B cell (primary cell): ENCODE measurements around the gene EDAR. TPM values are rescaled to one million over a fixed set of nuclear protein-coding genes. Genes with fewer than 3 reads are reported as not detected.

Source experiments
- ATAC-seq: fragments of 200-7000 bp; cut with Tn5 transposase; one replicate; pipeline ENCODE4 v1.10.0; 2021; ENCODE audit warnings: low read depth, mild to moderate bottlenecking, moderate number of reproducible peaks, moderate library complexity
- CTCF ChIA-PET: fragments of 350-600 bp; sonication (Branson Sonifier 250); formaldehyde crosslinking; loops from one replicate; lab custom pipeline; 2021; ENCODE audit warnings: antibody characterized with exemption, inconsistent platforms; lab: Charles Lee
- POLR2A ChIA-PET: fragments of 350-600 bp; sonication (Branson Sonifier 250); formaldehyde crosslinking; loops from one replicate; lab custom pipeline; 2021; ENCODE audit warnings: antibody characterized with exemption; lab: Charles Lee
- DNase-seq: peaks from one replicate; pipeline ENCODE4 v3.0.0; 2013
- H2AFZ ChIP-seq: 2 replicates; pipeline ENCODE4 v1.6.1; 2012; ENCODE audit warnings: mild to moderate bottlenecking, low read depth, low read length; ENCODE audit not compliant: insufficient read depth, poor library complexity, severe bottlenecking
- H3K27ac ChIP-seq, 2 donors: 1 replicate in 1 of 2; 2 replicates in 1 of 2; pipeline ENCODE4 v1.5.1; 2012 to 2013; ENCODE audit warnings: low read length in 2 of 2, mild to moderate bottlenecking in 2 of 2, moderate library complexity in 1 of 2
- H3K27me3 ChIP-seq, 4 experiments: fragments of 200-600 bp in 1 of 4; sonication (generic) in 1 of 4; replicated peaks in 1 of 4; 1 replicate in 2 of 4; 2 replicates in 2 of 4; pipeline versions ENCODE4 v1.6.1 to v1.7.0; 2013 to 2016; ENCODE audit warnings: low read length in 3 of 4, mild to moderate bottlenecking in 2 of 4, mixed read lengths in 1 of 4, moderate library complexity in 1 of 4; ENCODE audit not compliant: insufficient read depth in 4 of 4, control insufficient read depth in 3 of 4; ENCODE audit errors: control extremely low read depth in 1 of 4
- H3K36me3 ChIP-seq, 2 experiments: replicated peaks in 1 of 2; 1 replicate in 1 of 2; 2 replicates in 1 of 2; pipeline versions ENCODE4 v1.6.1 to v1.7.1; 2013; ENCODE audit warnings: low read length in 1 of 2; ENCODE audit not compliant: insufficient read depth in 2 of 2, control insufficient read depth in 1 of 2; ENCODE audit errors: control extremely low read depth in 1 of 2, extremely low read depth in 1 of 2
- H3K4me1 ChIP-seq, 2 donors: fragments of 200-600 bp in 1 of 2; sonication (generic) in 1 of 2; 1 replicate in 1 of 2; 2 replicates in 1 of 2; pipeline versions ENCODE4 v1.5.1 to v1.6.1; 2013 to 2017; ENCODE audit warnings: low read length in 2 of 2; ENCODE audit not compliant: control insufficient read depth in 2 of 2, insufficient read depth in 2 of 2
- H3K4me2 ChIP-seq: replicated peaks from 2 replicates; pipeline ENCODE3; 2012; ENCODE audit warnings: mild to moderate bottlenecking, low read depth, low read length; ENCODE audit not compliant: poor library complexity, severe bottlenecking
- H3K4me3 ChIP-seq, 5 experiments: fragments of 200-600 bp in 1 of 5; sonication (generic) in 1 of 5; 1 replicate in 3 of 5; 2 replicates in 2 of 5; pipeline versions ENCODE4 v1.5.1 to v1.7.0; 2011 to 2016; ENCODE audit warnings: low read length in 4 of 5, mild to moderate bottlenecking in 4 of 5, low read depth in 2 of 5, control low read depth in 1 of 5, moderate library complexity in 1 of 5; ENCODE audit not compliant: insufficient read depth in 1 of 5; ENCODE audit errors: control extremely low read depth in 1 of 5, extremely low read depth in 1 of 5
- H3K79me2 ChIP-seq: fragments of 200-600 bp; sonication (generic); one replicate; pipeline ENCODE4 v1.6.0; 2016; ENCODE audit warnings: low read length; ENCODE audit not compliant: control insufficient read depth, insufficient read depth
- H3K9ac ChIP-seq: fragments of 200-600 bp; sonication (generic); 2 replicates; pipeline ENCODE4 v1.6.1; 2017; ENCODE audit warnings: mild to moderate bottlenecking, low read length, moderate library complexity
- H3K9me3 ChIP-seq, 3 donors: one replicate each; pipeline versions ENCODE4 v1.6.1 to v1.7.1; 2013; ENCODE audit warnings: low read length in 2 of 3; ENCODE audit not compliant: control insufficient read depth in 2 of 3, insufficient read depth in 1 of 3; ENCODE audit errors: control extremely low read depth in 1 of 3
- H4K20me1 ChIP-seq: 2 replicates; pipeline ENCODE4 v1.6.0; 2012; ENCODE audit warnings: mild to moderate bottlenecking, low read length; ENCODE audit not compliant: insufficient read depth, control insufficient read depth, poor library complexity, severe bottlenecking
- H3K27ac Mint-ChIP-seq: one replicate; pipeline ENCODE4 v1.8.0; 2021; ENCODE audit warnings: mixed read lengths
- H3K27me3 Mint-ChIP-seq: one replicate; pipeline ENCODE4 v1.8.0; 2021; ENCODE audit warnings: mixed read lengths
- H3K4me1 Mint-ChIP-seq: one replicate; pipeline ENCODE4 v1.8.0; 2021; ENCODE audit warnings: mixed read lengths
- H3K4me3 Mint-ChIP-seq: one replicate; pipeline ENCODE4 v1.8.0; 2021; ENCODE audit warnings: mixed read lengths
- H3K9me3 Mint-ChIP-seq: one replicate; pipeline ENCODE4 v1.8.0; 2022; ENCODE audit warnings: mixed read lengths; ENCODE audit not compliant: insufficient read depth
- EZH2 ChIP-seq: IDR thresholded peaks from 2 replicates; pipeline ENCODE4 v1.6.1; 2012; ENCODE audit warnings: borderline replicate concordance, low read depth, mild to moderate bottlenecking, moderate library complexity, low read length; ENCODE audit not compliant: insufficient read depth, poor library complexity, severe bottlenecking
- WGBS: methylation state at CpG from one replicate; pipeline ENCODE4 v1.1.5; 2013; ENCODE audit warnings: missing lambda C conversion rate; ENCODE audit not compliant: insufficient coverage; 5-methylcytosine and 5-hydroxymethylcytosine counted together
- intact Hi-C: fragments of 100-400 bp; cut with micrococcal nuclease; formaldehyde crosslinking; loops from one replicate; pipeline ENCODE4 v1.10.0; 2022
- polyA plus RNA-seq: library from polyadenylated mRNA; depleted of rRNA; stranded (reverse); fragments of >200 nt; gene quantifications from 2 replicates; pipeline ENCODE4 v1.2.3, GENCODE V29; 2012
- total RNA-seq, 2 donors: library from RNA; stranded (reverse); fragments of 120-200 nt in 1 of 2; gene quantifications; 1 replicate in 1 of 2; 2 replicates in 1 of 2; pipeline versions ENCODE4 v1.2.3 to v1.2.4, GENCODE V29; 2013 to 2022
- TF ChIP-seq, protein P1 (sequence below): fragments of 200-600 bp; IDR thresholded peaks from one replicate; pipeline ENCODE4 v1.8.0; 2022; ENCODE audit warnings: antibody characterized with exemption, mild to moderate bottlenecking

EDAR gene
- total and polyA plus RNA-seq, 2 donors (not counting 1 experiment from before 2014, with no cell fraction given) = 0.03 TPM; not detected in 1

DNA sequence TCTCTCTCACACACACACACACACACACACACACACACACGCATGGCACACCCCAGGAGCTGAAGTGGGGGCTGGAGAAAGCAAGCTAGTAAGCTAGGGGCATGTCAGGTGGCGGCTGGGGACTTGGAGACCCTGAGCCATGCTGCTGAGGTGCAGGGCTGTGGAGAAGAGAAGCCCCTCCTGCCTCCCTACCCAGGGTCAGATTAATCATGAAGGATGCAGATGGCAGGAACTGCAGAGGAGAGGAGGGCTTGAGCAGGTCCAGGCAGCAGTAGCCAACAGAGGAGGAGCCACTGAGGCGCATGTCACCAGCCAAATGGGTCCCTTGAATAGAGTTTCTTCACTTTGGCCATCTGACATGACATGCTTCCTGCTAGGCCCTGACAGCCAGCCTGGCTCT, 9.6 kb downstream of the EDAR start:
- no peak for TF ChIP-seq EZH2
- TF ChIP-seq, protein P1, sequence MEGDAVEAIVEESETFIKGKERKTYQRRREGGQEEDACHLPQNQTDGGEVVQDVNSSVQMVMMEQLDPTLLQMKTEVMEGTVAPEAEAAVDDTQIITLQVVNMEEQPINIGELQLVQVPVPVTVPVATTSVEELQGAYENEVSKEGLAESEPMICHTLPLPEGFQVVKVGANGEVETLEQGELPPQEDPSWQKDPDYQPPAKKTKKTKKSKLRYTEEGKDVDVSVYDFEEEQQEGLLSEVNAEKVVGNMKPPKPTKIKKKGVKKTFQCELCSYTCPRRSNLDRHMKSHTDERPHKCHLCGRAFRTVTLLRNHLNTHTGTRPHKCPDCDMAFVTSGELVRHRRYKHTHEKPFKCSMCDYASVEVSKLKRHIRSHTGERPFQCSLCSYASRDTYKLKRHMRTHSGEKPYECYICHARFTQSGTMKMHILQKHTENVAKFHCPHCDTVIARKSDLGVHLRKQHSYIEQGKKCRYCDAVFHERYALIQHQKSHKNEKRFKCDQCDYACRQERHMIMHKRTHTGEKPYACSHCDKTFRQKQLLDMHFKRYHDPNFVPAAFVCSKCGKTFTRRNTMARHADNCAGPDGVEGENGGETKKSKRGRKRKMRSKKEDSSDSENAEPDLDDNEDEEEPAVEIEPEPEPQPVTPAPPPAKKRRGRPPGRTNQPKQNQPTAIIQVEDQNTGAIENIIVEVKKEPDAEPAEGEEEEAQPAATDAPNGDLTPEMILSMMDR = no peak
- CTCF ChIA-PET = no interaction called here
- H3K9me3 Mint-ChIP-seq = no peaks in the 10 kb centered on the region

GRCh38 chr2:108978709-108979111, 10.3 kb downstream of the EDAR start:
- CTCF ChIA-PET = no interaction called here

More for the DNA sequence above, 9.6 kb downstream of the EDAR start:
- Histone ChIP-seq H3K79me2 (no peaks in the 10 kb centered on the region), H3K4me1 (no peaks in the 10 kb centered on the region), H3K9ac (no peak overlapping the region), H3K27me3 (no peaks in the 10 kb centered on the region), H3K27ac (no peak overlapping the region), H3K4me3 (no peak overlapping the region), H3K9me3 (peaks cover 0 to 3% (median 0%) of the 10 kb centered on the region in 3 donors), H3K4me2 (no peak overlapping the region), H4K20me1 (no peaks in the 10 kb centered on the region), H2AFZ (no peak overlapping the region), H3K36me3 (no peaks in the 10 kb centered on the region)
- Mint-ChIP-seq H3K27me3 (no peaks in the 10 kb centered on the region), H3K27ac (no peak overlapping the region), H3K4me1 (no peaks in the 10 kb centered on the region), H3K4me3 (no peak overlapping the region)
- 95% methylated on average over 2 of the region's 3 CpGs for WGBS
- DNase-seq = no peak
- ATAC-seq = no peak
- POLR2A ChIA-PET = no interaction called here
- intact Hi-C loops = no loop called here

More at GRCh38 chr2:108978709-108979111, 10.3 kb downstream of the EDAR start:
- no peaks in the 10 kb centered on the region for H3K79me2 ChIP-seq
- H3K27ac ChIP-seq = no peak overlapping the region
- POLR2A ChIA-PET = no interaction called here
- no peak overlapping the region for H3K4me2 ChIP-seq
- Mint-ChIP-seq H3K27me3 (no peaks in the 10 kb centered on the region), H3K9me3 (no peaks in the 10 kb centered on the region), H3K27ac (no peak overlapping the region), H3K4me1 (no peaks in the 10 kb centered on the region), H3K4me3 (no peak overlapping the region)
- ATAC-seq (no peak), DNase-seq (no peak)
- no peaks in the 10 kb centered on the region for H3K4me1 ChIP-seq
- no peak for TF ChIP-seq EZH2
- TF ChIP-seq, protein P1 = no peak
- no peak overlapping the region for H3K4me3 ChIP-seq
- no peak overlapping the region for H2AFZ ChIP-seq
- WGBS = 88% methylated on average over 3 of the region's 7 CpGs
- H3K27me3 ChIP-seq = no peaks in the 10 kb centered on the region
- no peaks in the 10 kb centered on the region for H3K36me3 ChIP-seq
- no peak overlapping the region for H3K9ac ChIP-seq
- intact Hi-C loops = no loop called here
- H3K9me3 ChIP-seq = peaks cover 0 to 4% (median 0%) of the 10 kb centered on the region in 3 donors
- no peaks in the 10 kb centered on the region for H4K20me1 ChIP-seq
